H1 (cell line): ENCODE data around the gene RRAD.

ENCODE experiments used
- CBX5 ChIP-seq: fragments of 300-800, 300-1000 bp; sonication (generic); IDR thresholded peaks from 2 replicates; pipeline ENCODE4 v1.7.1; 2016; ENCODE audit warnings: antibody characterized with exemption, low read length, low read depth
- RAD21 ChIP-seq, 2 experiments: IDR thresholded peaks in 1 of 2; conservative IDR thresholded peaks in 1 of 2; 2 replicates each; pipeline ENCODE4 v1.6.1; 2011; ENCODE audit warnings: low read depth in 2 of 2, low read length in 2 of 2, improper control_type of control experiment in 1 of 2, inconsistent platforms in 1 of 2, mild to moderate bottlenecking in 1 of 2, moderate library complexity in 1 of 2
- RBBP5 ChIP-seq: IDR thresholded peaks from 2 replicates; pipeline ENCODE4 v1.7.1; 2012; ENCODE audit warnings: low read depth, mild to moderate bottlenecking, inconsistent platforms, low read length, moderate library complexity, borderline replicate concordance
- SUZ12 ChIP-seq: fragments of 200-600 bp; sonication (generic); IDR thresholded peaks from 2 replicates; pipeline ENCODE4 v1.6.1; 2012; ENCODE audit warnings: mild to moderate bottlenecking, inconsistent platforms, low read length, moderate library complexity, mixed read lengths
- TF ChIP-seq, protein P1 (sequence below): fragments of 300-600 bp; sonication (generic); IDR thresholded peaks from 2 replicates; pipeline ENCODE4 v1.7.1; 2012; ENCODE audit warnings: low read length, moderate library complexity, mild to moderate bottlenecking, inconsistent platforms; ENCODE audit not compliant: insufficient replicate concordance
- TF ChIP-seq, protein P2 (sequence below), 3 experiments: IDR thresholded peaks; 1 replicate in 2 of 3; 2 replicates in 1 of 3; pipeline versions ENCODE4 v1.5.1 to v1.6.1; 2011; ENCODE audit warnings: low read length in 3 of 3, mild to moderate bottlenecking in 3 of 3, inconsistent platforms in 2 of 3, low read depth in 1 of 3, moderate library complexity in 1 of 3; ENCODE audit not compliant: insufficient read depth in 1 of 3; ENCODE audit errors: control extremely low read depth in 1 of 3
- TF ChIP-seq, protein P3 (sequence below): IDR thresholded peaks from 2 replicates; pipeline ENCODE4 v1.6.1; 2012; ENCODE audit warnings: inconsistent platforms

DNA sequence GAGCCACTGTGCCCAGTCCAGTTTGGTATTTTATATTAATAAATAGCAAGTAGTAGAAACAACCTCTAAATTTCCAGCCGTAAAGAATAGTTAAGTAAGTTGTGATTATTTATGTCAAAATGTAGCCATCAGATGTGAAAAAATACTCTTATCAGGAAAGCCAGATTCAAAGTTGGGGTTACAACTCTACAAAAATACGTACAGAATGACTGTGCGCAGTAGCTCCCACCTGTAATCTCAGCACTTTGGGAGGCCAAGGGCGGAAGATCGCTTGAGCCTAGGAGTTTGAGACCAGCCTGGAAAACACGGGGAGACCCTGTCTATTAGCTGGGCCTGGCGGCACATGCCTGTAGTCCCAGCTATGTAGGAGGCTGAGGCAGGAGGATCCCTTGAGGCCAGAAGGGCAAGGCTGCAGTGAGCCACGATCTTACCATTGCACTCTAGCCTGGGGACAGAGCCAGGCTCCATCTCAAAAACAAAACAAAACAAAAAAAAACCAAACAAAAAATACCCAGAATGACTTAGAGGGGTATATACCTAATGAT is 43.3 kb downstream of the RRAD start:
- TF ChIP-seq, protein P1, sequence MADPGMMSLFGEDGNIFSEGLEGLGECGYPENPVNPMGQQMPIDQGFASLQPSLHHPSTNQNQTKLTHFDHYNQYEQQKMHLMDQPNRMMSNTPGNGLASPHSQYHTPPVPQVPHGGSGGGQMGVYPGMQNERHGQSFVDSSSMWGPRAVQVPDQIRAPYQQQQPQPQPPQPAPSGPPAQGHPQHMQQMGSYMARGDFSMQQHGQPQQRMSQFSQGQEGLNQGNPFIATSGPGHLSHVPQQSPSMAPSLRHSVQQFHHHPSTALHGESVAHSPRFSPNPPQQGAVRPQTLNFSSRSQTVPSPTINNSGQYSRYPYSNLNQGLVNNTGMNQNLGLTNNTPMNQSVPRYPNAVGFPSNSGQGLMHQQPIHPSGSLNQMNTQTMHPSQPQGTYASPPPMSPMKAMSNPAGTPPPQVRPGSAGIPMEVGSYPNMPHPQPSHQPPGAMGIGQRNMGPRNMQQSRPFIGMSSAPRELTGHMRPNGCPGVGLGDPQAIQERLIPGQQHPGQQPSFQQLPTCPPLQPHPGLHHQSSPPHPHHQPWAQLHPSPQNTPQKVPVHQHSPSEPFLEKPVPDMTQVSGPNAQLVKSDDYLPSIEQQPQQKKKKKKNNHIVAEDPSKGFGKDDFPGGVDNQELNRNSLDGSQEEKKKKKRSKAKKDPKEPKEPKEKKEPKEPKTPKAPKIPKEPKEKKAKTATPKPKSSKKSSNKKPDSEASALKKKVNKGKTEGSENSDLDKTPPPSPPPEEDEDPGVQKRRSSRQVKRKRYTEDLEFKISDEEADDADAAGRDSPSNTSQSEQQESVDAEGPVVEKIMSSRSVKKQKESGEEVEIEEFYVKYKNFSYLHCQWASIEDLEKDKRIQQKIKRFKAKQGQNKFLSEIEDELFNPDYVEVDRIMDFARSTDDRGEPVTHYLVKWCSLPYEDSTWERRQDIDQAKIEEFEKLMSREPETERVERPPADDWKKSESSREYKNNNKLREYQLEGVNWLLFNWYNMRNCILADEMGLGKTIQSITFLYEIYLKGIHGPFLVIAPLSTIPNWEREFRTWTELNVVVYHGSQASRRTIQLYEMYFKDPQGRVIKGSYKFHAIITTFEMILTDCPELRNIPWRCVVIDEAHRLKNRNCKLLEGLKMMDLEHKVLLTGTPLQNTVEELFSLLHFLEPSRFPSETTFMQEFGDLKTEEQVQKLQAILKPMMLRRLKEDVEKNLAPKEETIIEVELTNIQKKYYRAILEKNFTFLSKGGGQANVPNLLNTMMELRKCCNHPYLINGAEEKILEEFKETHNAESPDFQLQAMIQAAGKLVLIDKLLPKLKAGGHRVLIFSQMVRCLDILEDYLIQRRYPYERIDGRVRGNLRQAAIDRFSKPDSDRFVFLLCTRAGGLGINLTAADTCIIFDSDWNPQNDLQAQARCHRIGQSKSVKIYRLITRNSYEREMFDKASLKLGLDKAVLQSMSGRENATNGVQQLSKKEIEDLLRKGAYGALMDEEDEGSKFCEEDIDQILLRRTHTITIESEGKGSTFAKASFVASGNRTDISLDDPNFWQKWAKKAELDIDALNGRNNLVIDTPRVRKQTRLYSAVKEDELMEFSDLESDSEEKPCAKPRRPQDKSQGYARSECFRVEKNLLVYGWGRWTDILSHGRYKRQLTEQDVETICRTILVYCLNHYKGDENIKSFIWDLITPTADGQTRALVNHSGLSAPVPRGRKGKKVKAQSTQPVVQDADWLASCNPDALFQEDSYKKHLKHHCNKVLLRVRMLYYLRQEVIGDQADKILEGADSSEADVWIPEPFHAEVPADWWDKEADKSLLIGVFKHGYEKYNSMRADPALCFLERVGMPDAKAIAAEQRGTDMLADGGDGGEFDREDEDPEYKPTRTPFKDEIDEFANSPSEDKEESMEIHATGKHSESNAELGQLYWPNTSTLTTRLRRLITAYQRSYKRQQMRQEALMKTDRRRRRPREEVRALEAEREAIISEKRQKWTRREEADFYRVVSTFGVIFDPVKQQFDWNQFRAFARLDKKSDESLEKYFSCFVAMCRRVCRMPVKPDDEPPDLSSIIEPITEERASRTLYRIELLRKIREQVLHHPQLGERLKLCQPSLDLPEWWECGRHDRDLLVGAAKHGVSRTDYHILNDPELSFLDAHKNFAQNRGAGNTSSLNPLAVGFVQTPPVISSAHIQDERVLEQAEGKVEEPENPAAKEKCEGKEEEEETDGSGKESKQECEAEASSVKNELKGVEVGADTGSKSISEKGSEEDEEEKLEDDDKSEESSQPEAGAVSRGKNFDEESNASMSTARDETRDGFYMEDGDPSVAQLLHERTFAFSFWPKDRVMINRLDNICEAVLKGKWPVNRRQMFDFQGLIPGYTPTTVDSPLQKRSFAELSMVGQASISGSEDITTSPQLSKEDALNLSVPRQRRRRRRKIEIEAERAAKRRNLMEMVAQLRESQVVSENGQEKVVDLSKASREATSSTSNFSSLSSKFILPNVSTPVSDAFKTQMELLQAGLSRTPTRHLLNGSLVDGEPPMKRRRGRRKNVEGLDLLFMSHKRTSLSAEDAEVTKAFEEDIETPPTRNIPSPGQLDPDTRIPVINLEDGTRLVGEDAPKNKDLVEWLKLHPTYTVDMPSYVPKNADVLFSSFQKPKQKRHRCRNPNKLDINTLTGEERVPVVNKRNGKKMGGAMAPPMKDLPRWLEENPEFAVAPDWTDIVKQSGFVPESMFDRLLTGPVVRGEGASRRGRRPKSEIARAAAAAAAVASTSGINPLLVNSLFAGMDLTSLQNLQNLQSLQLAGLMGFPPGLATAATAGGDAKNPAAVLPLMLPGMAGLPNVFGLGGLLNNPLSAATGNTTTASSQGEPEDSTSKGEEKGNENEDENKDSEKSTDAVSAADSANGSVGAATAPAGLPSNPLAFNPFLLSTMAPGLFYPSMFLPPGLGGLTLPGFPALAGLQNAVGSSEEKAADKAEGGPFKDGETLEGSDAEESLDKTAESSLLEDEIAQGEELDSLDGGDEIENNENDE: no peak
- TF ChIP-seq, protein P2, sequence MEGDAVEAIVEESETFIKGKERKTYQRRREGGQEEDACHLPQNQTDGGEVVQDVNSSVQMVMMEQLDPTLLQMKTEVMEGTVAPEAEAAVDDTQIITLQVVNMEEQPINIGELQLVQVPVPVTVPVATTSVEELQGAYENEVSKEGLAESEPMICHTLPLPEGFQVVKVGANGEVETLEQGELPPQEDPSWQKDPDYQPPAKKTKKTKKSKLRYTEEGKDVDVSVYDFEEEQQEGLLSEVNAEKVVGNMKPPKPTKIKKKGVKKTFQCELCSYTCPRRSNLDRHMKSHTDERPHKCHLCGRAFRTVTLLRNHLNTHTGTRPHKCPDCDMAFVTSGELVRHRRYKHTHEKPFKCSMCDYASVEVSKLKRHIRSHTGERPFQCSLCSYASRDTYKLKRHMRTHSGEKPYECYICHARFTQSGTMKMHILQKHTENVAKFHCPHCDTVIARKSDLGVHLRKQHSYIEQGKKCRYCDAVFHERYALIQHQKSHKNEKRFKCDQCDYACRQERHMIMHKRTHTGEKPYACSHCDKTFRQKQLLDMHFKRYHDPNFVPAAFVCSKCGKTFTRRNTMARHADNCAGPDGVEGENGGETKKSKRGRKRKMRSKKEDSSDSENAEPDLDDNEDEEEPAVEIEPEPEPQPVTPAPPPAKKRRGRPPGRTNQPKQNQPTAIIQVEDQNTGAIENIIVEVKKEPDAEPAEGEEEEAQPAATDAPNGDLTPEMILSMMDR (IDR thresholded peaks at IDR 0.05; ENCODE audit: control extremely low read depth in 1 of 3, insufficient read depth in 1 of 3, low read depth in 1 of 3, low read length in 3 of 3): no peak
- TF ChIP-seq SUZ12 (no peak), CBX5 (no peak), RBBP5 (no peak), RAD21 (IDR thresholded peaks at IDR 0.05 in 1 of 2, conservative IDR thresholded peaks at IDR 0.05 in 1 of 2; ENCODE audit: low read depth in 2 of 2, low read length in 2 of 2) (no peak)
- TF ChIP-seq, protein P3, sequence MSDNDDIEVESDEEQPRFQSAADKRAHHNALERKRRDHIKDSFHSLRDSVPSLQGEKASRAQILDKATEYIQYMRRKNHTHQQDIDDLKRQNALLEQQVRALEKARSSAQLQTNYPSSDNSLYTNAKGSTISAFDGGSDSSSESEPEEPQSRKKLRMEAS: no peak
